Hepatocyte (in vitro differentiated cells): ENCODE measurements around the gene TIMM50. TPM values are rescaled to one million over a fixed set of nuclear protein-coding genes. Genes with fewer than 3 reads are reported as not detected.

Experiments
- DNase-seq: peaks from one replicate; pipeline ENCODE4 v3.0.0-alpha.2; 2016; ENCODE audit warnings: low spot score
- H2AFZ ChIP-seq: fragments of 200-600 bp; sonication (generic); 2 replicates; pipeline ENCODE4 v1.6.0; 2016; ENCODE audit warnings: antibody characterized with exemption, mild to moderate bottlenecking
- H3K27ac ChIP-seq: fragments of 200-600 bp; sonication (generic); 2 replicates; pipeline ENCODE4 v1.5.1; 2016; ENCODE audit warnings: mild to moderate bottlenecking
- H3K27me3 ChIP-seq: fragments of 200-600 bp; sonication (generic); 2 replicates; pipeline ENCODE4 v1.6.1; 2016
- H3K36me3 ChIP-seq: fragments of 200-600 bp; sonication (generic); replicated peaks from 2 replicates; pipeline ENCODE4 v1.5.1; 2016; ENCODE audit warnings: low read depth; ENCODE audit not compliant: insufficient read depth
- H3K4me1 ChIP-seq: fragments of 200-600 bp; sonication (generic); 2 replicates; pipeline ENCODE4 v1.5.1; 2016; ENCODE audit warnings: mild to moderate bottlenecking, moderate library complexity; ENCODE audit not compliant: insufficient read depth
- H3K4me2 ChIP-seq: fragments of 200-600 bp; sonication (generic); 2 replicates; pipeline ENCODE4 v1.6.0; 2016
- H3K4me3 ChIP-seq: fragments of 200-600 bp; sonication (generic); 2 replicates; pipeline ENCODE4 v1.5.1; 2016; ENCODE audit warnings: mild to moderate bottlenecking
- H3K79me2 ChIP-seq: fragments of 200-600 bp; sonication (generic); 2 replicates; pipeline ENCODE4 v1.6.0; 2017; ENCODE audit warnings: mild to moderate bottlenecking
- H3K9me2 ChIP-seq: fragments of 200-600 bp; sonication (generic); replicated peaks from 2 replicates; pipeline ENCODE4 v1.6.0; 2017; ENCODE audit warnings: mild to moderate bottlenecking; ENCODE audit not compliant: insufficient read depth
- H3K9me3 ChIP-seq: fragments of 200-600 bp; sonication (generic); 2 replicates; pipeline ENCODE4 v1.5.1; 2016; ENCODE audit warnings: low read depth, mild to moderate bottlenecking
- H4K20me1 ChIP-seq: fragments of 200-600 bp; sonication (generic); 2 replicates; pipeline ENCODE4 v1.6.0; 2016; ENCODE audit warnings: mild to moderate bottlenecking; ENCODE audit not compliant: insufficient read depth, poor library complexity, severe bottlenecking
- CTCF ChIP-seq: fragments of 200-600 bp; sonication (generic); IDR thresholded peaks from 2 replicates; pipeline ENCODE4 v1.5.1; 2016; ENCODE audit warnings: antibody characterized with exemption, mild to moderate bottlenecking; ENCODE audit not compliant: poor library complexity
- EZH2 ChIP-seq: fragments of 200-600 bp; sonication (generic); IDR thresholded peaks from 2 replicates; pipeline ENCODE4 v1.6.1; 2016; ENCODE audit warnings: antibody characterized with exemption, mild to moderate bottlenecking, borderline replicate concordance
- EZH2phosphoT487 ChIP-seq: fragments of 200-600 bp; sonication (generic); IDR thresholded peaks from one replicate; pipeline ENCODE4 v1.6.1; 2018; ENCODE audit warnings: antibody characterized with exemption, mild to moderate bottlenecking, low read depth, moderate library complexity; ENCODE audit not compliant: unreplicated experiment, severe bottlenecking
- WGBS: methylation state at CpG from one replicate; pipeline ENCODE4 v1.1.6; 2016; ENCODE audit warnings: low lambda C conversion rate; ENCODE audit errors: missing lambda C conversion rate; 5-methylcytosine and 5-hydroxymethylcytosine counted together
- polyA plus RNA-seq: library from polyadenylated mRNA; unstranded; fragments of >200 nt; fragmentation: Nextera tagmentation; extraction: Ambion mirVana; gene quantifications from 2 replicates; pipeline ENCODE4 v1.2.1, GENCODE V29; 2016
- total RNA-seq: library from RNA; depleted of rRNA; stranded (reverse); fragments of >200 nt; gene quantifications from 2 replicates; pipeline ENCODE4 v1.2.3, GENCODE V29; 2014

The TIMM50 gene
- total and polyA plus RNA-seq, 2 experiments from 2014 or later: 57.2 to 61.7 TPM

- Histone ChIP-seq H3K79me2 (peaks cover 9% of the 10 kb centered on the region), H3K4me1 (no peaks in the 10 kb centered on the region), H3K9me3 (no peaks in the 10 kb centered on the region), H3K9me2 (no peaks in the 10 kb centered on the region), H3K27ac (no peak overlapping the region), H2AFZ (no peak overlapping the region), H4K20me1 (no peaks in the 10 kb centered on the region), H3K4me2 (no peak overlapping the region), H3K27me3 (no peaks in the 10 kb centered on the region), H3K4me3 (no peak overlapping the region), H3K36me3 (no peaks in the 10 kb centered on the region)
- DNase-seq: no peak
- WGBS: 91% methylated on average over 3 of the region's 3 CpGs
- TF ChIP-seq EZH2phosphoT487: no peak
- no peak for TF ChIP-seq CTCF
- no peak for TF ChIP-seq EZH2
Measured at GRCh38 chr19:39525205-39525604, 44.6 kb downstream of the TIMM50 start.

GRCh38 chr19:39531834-39532232, 51.2 kb downstream of the TIMM50 start:
- Histone ChIP-seq H3K27ac (peak overlapping the region; percentile 27), H3K4me3 (peak overlapping the region; percentile 56), H3K79me2 (peaks cover 33% of the 10 kb centered on the region), H2AFZ (peak overlapping the region; percentile 68), H3K36me3 (no peaks in the 10 kb centered on the region), H4K20me1 (no peaks in the 10 kb centered on the region), H3K27me3 (no peaks in the 10 kb centered on the region), H3K4me2 (peak overlapping the region; percentile 95), H3K4me1 (no peaks in the 10 kb centered on the region), H3K9me3 (no peaks in the 10 kb centered on the region), H3K9me2 (no peaks in the 10 kb centered on the region)
- no peak for TF ChIP-seq EZH2
- TF ChIP-seq CTCF: no peak
- no peak for TF ChIP-seq EZH2phosphoT487
- no peak for DNase-seq
- WGBS: 41% methylated on average over 14 of the region's 14 CpGs

GRCh38 chr19:39532233-39533002, 51.8 kb downstream of the TIMM50 start, which contains the start of gene EID2B:
TSS of gene EID2B (minus strand) at chr19:39532852. CDS start at chr19:39532802, 50 bp downstream.
- Histone ChIP-seq H3K4me2 (peak within 1 kb of the TSS; percentile 95), H3K9me2 (no peaks in the 10 kb centered on the region), H2AFZ (peak within 1 kb of the TSS; percentile 68), H3K36me3 (no peaks in the 10 kb centered on the region), H3K4me3 (peak within 1 kb of the TSS; percentile 56), H3K9me3 (no peaks in the 10 kb centered on the region), H3K27ac (peak within 1 kb of the TSS; percentile 27), H3K4me1 (no peaks in the 10 kb centered on the region), H3K27me3 (no peaks in the 10 kb centered on the region), H4K20me1 (no peaks in the 10 kb centered on the region), H3K79me2 (peaks cover 39% of the 10 kb centered on the region)
- DNase-seq: peak; percentile 99
- TF ChIP-seq EZH2 (no peak), CTCF (peak; percentile 82)
- WGBS: under 1% methylated on average over 65 of the region's 65 CpGs
